Adrenal gland (tissue), 5 donors: ENCODE results near the gene OLFM1.

Experiments
- CTCF ChIP-seq, 6 experiments: fragments of 450-650 bp in 4 of 6; fragments of 200-600 bp in 2 of 6; sonication (generic) in 1 of 6; IDR thresholded peaks; 1 replicate in 5 of 6; 2 replicates in 1 of 6; pipeline versions ENCODE4 v1.5.1 to v1.8.0; 2016 to 2021; ENCODE audit warnings: antibody characterized with exemption in 6 of 6, mild to moderate bottlenecking in 2 of 6, moderate library complexity in 1 of 6
- POLR2A ChIP-seq, 2 donors: fragments of 450-650 bp; IDR thresholded peaks; one replicate each; pipeline ENCODE4 v1.6.1; 2017; ENCODE audit warnings: antibody characterized with exemption in 2 of 2, mild to moderate bottlenecking in 2 of 2, moderate library complexity in 1 of 2
- donor health status: DM: no; HTN: no; CAD: no.

- TF ChIP-seq CTCF (IDR thresholded peaks at IDR 0.05) (no peak), POLR2A (IDR thresholded peaks at IDR 0.05) (no peak)
Observed at GRCh38 chr9:135082536-135082935, 4.9 kb upstream of the OLFM1 start.
